ENCODE data around the gene PNMT. TPM values are rescaled to one million over a fixed set of nuclear protein-coding genes. Genes with fewer than 3 reads are reported as not detected.

The PNMT gene
- total and polyA plus RNA-seq, 3 experiments from 2014 or later: 0.39 TPM; not detected in 2

GRCh38 chr17:39635614-39636176, 32.6 kb upstream of the PNMT start:
- CTCF ChIA-PET: interaction anchor here (0.7 to 10.7 kb wide), 4 partner anchors 13 to 226 kb away, joined by 3 to 161 read pairs (median 16); partner anchors contain the start of genes PNMT and PPP1R1B
- no peaks in the 10 kb centered on the region for H3K9me3 Mint-ChIP-seq
- H3K4me3 ChIP-seq (ENCODE audit: low read length): no peak overlapping the region
- H3K36me3 ChIP-seq (ENCODE audit: insufficient read depth, low read length): no peaks in the 10 kb centered on the region
- peaks cover 41% of the 10 kb centered on the region for H3K4me1 ChIP-seq (ENCODE audit: insufficient read depth, low read length)
- peak overlapping the region; percentile 29 to 96 (median 93) for H3K4me3 Mint-ChIP-seq
- no peaks in the 10 kb centered on the region for H3K27me3 ChIP-seq (ENCODE audit: insufficient read depth, low read length, poor library complexity, severe bottlenecking)
- no peaks in the 10 kb centered on the region for H3K9me3 ChIP-seq (ENCODE audit: low read length)
- DNase-seq: no peak
- peaks cover 46 to 60% (median 48%) of the 10 kb centered on the region in 3 donors for H3K4me1 Mint-ChIP-seq
- no peak overlapping the region for H3K27ac ChIP-seq (ENCODE audit: low read depth, low read length)
- peak overlapping the region; percentile 77 to 98 (median 93) for H3K27ac Mint-ChIP-seq
- peaks cover 0 to 15% (median 0%) of the 10 kb centered on the region in 3 donors for H3K36me3 Mint-ChIP-seq
- POLR2A ChIA-PET: no interaction called here
- H3K27me3 Mint-ChIP-seq: peaks cover 3 to 17% of the 10 kb centered on the region in 2 donors

GRCh38 chr17:39636587-39636926, 31.7 kb upstream of the PNMT start:
- POLR2A ChIA-PET: no interaction called here
- Mint-ChIP-seq H3K27ac (peak overlapping the region; percentile 74 to 98 (median 93)), H3K4me3 (peak overlapping the region; percentile 90 to 96 (median 93)), H3K36me3 (peaks cover 0 to 16% (median 0%) of the 10 kb centered on the region in 3 donors), H3K9me3 (no peaks in the 10 kb centered on the region), H3K4me1 (peaks cover 51 to 64% (median 55%) of the 10 kb centered on the region in 3 donors), H3K27me3 (peaks cover 0 to 10% of the 10 kb centered on the region in 2 donors)
- DNase-seq: no peak
- Histone ChIP-seq H3K4me3 (ENCODE audit: low read length) (peak overlapping the region; percentile 98), H3K9me3 (ENCODE audit: low read length) (no peaks in the 10 kb centered on the region), H3K36me3 (ENCODE audit: insufficient read depth, low read length) (no peaks in the 10 kb centered on the region), H3K27ac (ENCODE audit: low read depth, low read length) (peak overlapping the region; percentile 90), H3K4me1 (ENCODE audit: insufficient read depth, low read length) (peaks cover 50% of the 10 kb centered on the region), H3K27me3 (ENCODE audit: insufficient read depth, low read length, poor library complexity, severe bottlenecking) (no peaks in the 10 kb centered on the region)
- CTCF ChIA-PET: interaction anchor here (1.0 to 10.7 kb wide), 3 partner anchors 14 to 117 kb away, joined by 3 to 161 read pairs (median 25); partner anchors contain the start of gene PPP1R1B

GRCh38 chr17:39636927-39637736, 31.1 kb upstream of the PNMT start, which contains the start of gene STARD3:
STARD3 (plus strand) TSS chr17:39637144; CDS start chr17:39653532, 16,388 bp downstream.
- no peaks in the 10 kb centered on the region for H3K36me3 ChIP-seq (ENCODE audit: insufficient read depth, low read length)
- Mint-ChIP-seq H3K27ac (peak within 1 kb of the TSS; percentile 82 to 98 (median 96)), H3K9me3 (no peaks in the 10 kb centered on the region), H3K27me3 (peaks cover 0 to 5% of the 10 kb centered on the region in 2 donors), H3K36me3 (peaks cover 0 to 16% (median 0%) of the 10 kb centered on the region in 3 donors), H3K4me1 (peaks cover 55 to 70% (median 61%) of the 10 kb centered on the region in 3 donors), H3K4me3 (peak within 1 kb of the TSS; percentile 90 to 96 (median 93))
- H3K4me1 ChIP-seq (ENCODE audit: insufficient read depth, low read length): peaks cover 55% of the 10 kb centered on the region
- ChIA-PET POLR2A (interaction anchor here (0.6 to 1.1 kb wide), 2 partner anchors 18 to 91 kb away, joined by 3 to 5 read pairs; no protein-coding TSS in a partner anchor), CTCF (interaction anchor here (0.9 to 10.7 kb wide), 5 partner anchors 15 to 117 kb away, joined by 3 to 161 read pairs (median 25); partner anchors contain the start of gene PPP1R1B)
- DNase-seq: peak; percentile 84 to 93 (median 89)
- no peaks in the 10 kb centered on the region for H3K9me3 ChIP-seq (ENCODE audit: low read length)
- H3K4me3 ChIP-seq (ENCODE audit: low read length): peak within 1 kb of the TSS; percentile 98
- H3K27ac ChIP-seq (ENCODE audit: low read depth, low read length): peak within 1 kb of the TSS; percentile 90
- no peaks in the 10 kb centered on the region for H3K27me3 ChIP-seq (ENCODE audit: insufficient read depth, low read length, poor library complexity, severe bottlenecking)

GRCh38 chr17:39638317-39638716, 29.9 kb upstream of the PNMT start:
- peaks cover 0 to 17% (median 0%) of the 10 kb centered on the region in 3 donors for H3K36me3 Mint-ChIP-seq
- no peaks in the 10 kb centered on the region for H3K27me3 ChIP-seq (ENCODE audit: insufficient read depth, low read length, poor library complexity, severe bottlenecking)
- no peaks in the 10 kb centered on the region for H3K27me3 Mint-ChIP-seq
- no peaks in the 10 kb centered on the region for H3K9me3 Mint-ChIP-seq
- peaks cover 67% of the 10 kb centered on the region for H3K4me1 ChIP-seq (ENCODE audit: insufficient read depth, low read length)
- ChIA-PET CTCF (interaction anchor here (0.9 to 10.7 kb wide), 3 partner anchors 15 to 91 kb away, joined by 3 to 161 read pairs (median 34); partner anchors contain the start of gene PPP1R1B), POLR2A (no interaction called here)
- no peaks in the 10 kb centered on the region for H3K36me3 ChIP-seq (ENCODE audit: insufficient read depth, low read length)
- no peaks in the 10 kb centered on the region for H3K9me3 ChIP-seq (ENCODE audit: low read length)
- H3K4me3 ChIP-seq (ENCODE audit: low read length): peak overlapping the region; percentile 98
- H3K27ac ChIP-seq (ENCODE audit: low read depth, low read length): no peak overlapping the region
- peak overlapping the region; percentile 90 to 96 (median 93) for H3K4me3 Mint-ChIP-seq
- no peak for DNase-seq
- H3K4me1 Mint-ChIP-seq: peaks cover 66 to 81% (median 73%) of the 10 kb centered on the region in 3 donors
- H3K27ac Mint-ChIP-seq: peak overlapping the region; percentile 48 to 98 (median 92)

- POLR2A ChIA-PET: no interaction called here
Observed at GRCh38 chr17:39639043-39639442, 29.2 kb upstream of the PNMT start.

GRCh38 chr17:39639566-39640458, 28.4 kb upstream of the PNMT start:
- ChIA-PET POLR2A (no interaction called here), CTCF (interaction anchor here (1.0 to 5.1 kb wide), 2 partner anchors 13 to 18 kb away, joined by 4 to 34 read pairs; no protein-coding TSS in a partner anchor)
- no peak for DNase-seq
- no peaks in the 10 kb centered on the region for H3K9me3 Mint-ChIP-seq
- Histone ChIP-seq H3K9me3 (ENCODE audit: low read length) (no peaks in the 10 kb centered on the region), H3K36me3 (ENCODE audit: insufficient read depth, low read length) (no peaks in the 10 kb centered on the region), H3K27ac (ENCODE audit: low read depth, low read length) (no peak overlapping the region), H3K4me3 (ENCODE audit: low read length) (no peak overlapping the region), H3K27me3 (ENCODE audit: insufficient read depth, low read length, poor library complexity, severe bottlenecking) (no peaks in the 10 kb centered on the region), H3K4me1 (ENCODE audit: insufficient read depth, low read length) (peaks cover 78% of the 10 kb centered on the region)
- H3K36me3 Mint-ChIP-seq: peaks cover 0 to 22% (median 0%) of the 10 kb centered on the region in 3 donors
- H3K4me3 Mint-ChIP-seq: peak overlapping the region; percentile 34 to 77 (median 57)
- no peaks in the 10 kb centered on the region for H3K27me3 Mint-ChIP-seq
- peaks cover 70 to 89% (median 80%) of the 10 kb centered on the region in 3 donors for H3K4me1 Mint-ChIP-seq
- H3K27ac Mint-ChIP-seq: peak overlapping the region in 7 of 8 donors; percentile 28 to 88 (median 70)

More at GRCh38 chr17:39639043-39639442, 29.2 kb upstream of the PNMT start:
- no peaks in the 10 kb centered on the region for H3K27me3 ChIP-seq (ENCODE audit: insufficient read depth, low read length, poor library complexity, severe bottlenecking)
- Mint-ChIP-seq H3K36me3 (peaks cover 0 to 21% (median 0%) of the 10 kb centered on the region in 3 donors), H3K9me3 (no peaks in the 10 kb centered on the region), H3K4me3 (peak overlapping the region; percentile 28 to 93 (median 54)), H3K27ac (peak overlapping the region in 5 of 8 donors; percentile 28 to 98 (median 82)), H3K4me1 (peaks cover 70 to 88% (median 80%) of the 10 kb centered on the region in 3 donors), H3K27me3 (no peaks in the 10 kb centered on the region)
- H3K4me3 ChIP-seq (ENCODE audit: low read length): no peak overlapping the region
- no peak overlapping the region for H3K27ac ChIP-seq (ENCODE audit: low read depth, low read length)
- no peak for DNase-seq
- no peaks in the 10 kb centered on the region for H3K36me3 ChIP-seq (ENCODE audit: insufficient read depth, low read length)
- H3K4me1 ChIP-seq (ENCODE audit: insufficient read depth, low read length): peaks cover 74% of the 10 kb centered on the region
- CTCF ChIA-PET: interaction anchor here (5.1 to 10.7 kb wide), 2 partner anchors 14 to 17 kb away, joined by 34 to 161 read pairs; partner anchors contain the start of gene PPP1R1B
- H3K9me3 ChIP-seq (ENCODE audit: low read length): no peaks in the 10 kb centered on the region

GRCh38 chr17:39640591-39641031, 27.6 kb upstream of the PNMT start:
- no peaks in the 10 kb centered on the region for H3K9me3 Mint-ChIP-seq
- H3K27me3 Mint-ChIP-seq: no peaks in the 10 kb centered on the region
- Histone ChIP-seq H3K36me3 (ENCODE audit: insufficient read depth, low read length) (no peaks in the 10 kb centered on the region), H3K27ac (ENCODE audit: low read depth, low read length) (no peak overlapping the region), H3K27me3 (ENCODE audit: insufficient read depth, low read length, poor library complexity, severe bottlenecking) (no peaks in the 10 kb centered on the region), H3K4me1 (ENCODE audit: insufficient read depth, low read length) (peaks cover 78% of the 10 kb centered on the region), H3K4me3 (ENCODE audit: low read length) (no peak overlapping the region), H3K9me3 (ENCODE audit: low read length) (no peaks in the 10 kb centered on the region)
- peak overlapping the region in 4 of 8 donors; percentile 32 to 78 (median 52) for H3K27ac Mint-ChIP-seq
- peaks cover 74 to 93% (median 83%) of the 10 kb centered on the region in 3 donors for H3K4me1 Mint-ChIP-seq
- no peak for DNase-seq
- ChIA-PET CTCF (interaction anchor here (1.0 to 5.1 kb wide), 3 partner anchors 12 to 19 kb away, joined by 4 to 34 read pairs (median 5); no protein-coding TSS in a partner anchor), POLR2A (no interaction called here)
- H3K4me3 Mint-ChIP-seq: peak overlapping the region in 4 of 7 donors; percentile 35 to 59 (median 54)
- peaks cover 0 to 26% (median 0%) of the 10 kb centered on the region in 3 donors for H3K36me3 Mint-ChIP-seq
